Measurements from ENCODE around the gene CEP68.
A peak's percentile ranks its signal among the peaks of the same experiment; 100 is the strongest.

The CEP68 gene

DNA sequence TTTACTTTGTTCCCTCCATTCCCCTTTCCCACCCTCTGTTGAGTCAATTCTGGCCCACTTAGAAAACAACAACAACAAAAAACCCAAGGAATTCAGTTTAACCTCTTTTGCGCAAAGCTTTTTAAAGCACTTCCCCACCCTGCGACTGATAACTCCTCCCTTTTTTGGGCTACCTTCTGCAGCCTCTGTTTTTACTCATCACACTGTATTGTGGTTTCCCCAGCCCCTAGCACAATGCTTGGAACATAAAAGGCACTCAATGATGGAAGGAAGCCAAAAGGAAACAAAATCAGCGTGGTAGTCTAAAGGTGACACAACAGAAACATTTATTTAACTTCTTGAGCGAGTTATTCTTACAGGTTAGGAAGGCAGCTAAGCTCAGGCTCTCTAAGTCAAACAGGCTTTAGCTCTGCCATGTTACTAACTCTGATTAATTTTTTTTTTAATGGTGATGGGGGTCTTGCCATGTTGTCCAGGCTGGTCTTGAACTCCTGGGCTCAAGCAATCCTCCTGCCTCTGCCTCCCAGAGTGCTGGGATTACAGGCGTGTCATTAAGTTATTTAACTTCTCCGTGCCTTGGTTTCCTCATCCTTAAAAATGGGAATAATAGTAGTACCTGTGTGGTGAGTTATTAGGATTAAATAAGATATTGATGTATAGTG is 1.3 kb downstream of the CEP68 start:
- DNase-seq (ENCODE audit: low read depth in 2 of 2), result peak in 1 of 2 donors; percentile 24

DNA sequence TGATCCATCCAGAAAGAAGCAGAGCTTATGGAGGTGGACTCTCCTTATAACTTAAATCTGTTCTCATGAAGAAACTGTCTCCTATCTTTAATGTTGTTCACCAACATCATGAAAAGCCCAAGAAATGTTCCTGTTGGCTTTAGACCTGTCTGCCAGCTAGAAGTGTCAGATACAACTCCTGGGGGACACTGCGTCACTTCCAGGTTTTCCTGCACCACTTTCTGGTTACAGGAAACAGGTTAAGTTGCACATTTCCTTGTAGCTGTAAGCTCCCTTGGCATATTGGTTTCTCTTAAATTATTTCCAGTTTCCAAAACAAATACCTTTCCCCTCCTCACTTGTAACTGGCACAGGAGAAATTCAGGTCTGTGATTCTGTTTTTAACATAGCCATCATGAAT is 2.9 kb downstream of the CEP68 start:
- DNase-seq (ENCODE audit: low read depth in 2 of 2), result no peak

DNA sequence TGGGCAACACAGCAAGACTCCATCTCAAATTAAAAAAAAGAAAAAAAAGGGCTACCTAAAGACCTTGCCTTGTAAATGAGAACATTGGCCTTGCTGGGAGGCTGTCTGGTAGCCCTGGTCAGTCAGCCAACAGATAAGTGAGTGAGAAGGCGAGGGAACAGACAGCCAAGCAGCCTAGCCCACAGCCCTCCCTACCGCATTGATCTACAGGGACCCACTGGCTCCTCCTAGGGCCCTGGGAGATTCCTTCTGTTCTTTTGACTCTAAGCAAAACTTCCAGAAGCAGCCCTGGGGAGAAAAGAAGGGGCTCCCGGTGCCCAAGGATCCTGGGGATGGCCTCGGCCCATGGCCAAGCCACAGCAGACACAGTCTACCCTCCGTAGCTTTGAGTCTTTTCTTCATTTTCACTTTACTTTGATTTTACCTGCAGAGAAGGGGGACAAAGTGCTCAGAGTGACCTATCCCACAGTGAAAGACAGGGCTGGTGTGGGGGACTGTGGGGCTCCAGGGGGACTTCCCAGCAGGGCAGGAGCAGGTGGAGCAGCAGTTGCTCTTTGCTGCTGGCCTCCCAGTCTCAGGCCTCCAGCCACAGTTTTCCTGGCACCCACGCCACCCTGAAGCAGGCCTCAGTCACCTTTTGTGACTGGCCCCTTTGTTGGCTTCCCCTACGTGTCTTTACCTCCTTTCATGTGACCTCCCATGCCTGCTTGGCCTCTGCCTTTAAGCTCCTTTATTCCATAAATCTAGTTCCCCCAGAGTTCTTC is 5.1 kb downstream of the CEP68 start:
- no peak for DNase-seq (ENCODE audit: low read depth in 2 of 2)

- DNase-seq (ENCODE audit: low read depth in 2 of 2), result no peak
Observed at GRCh38 chr2:65061910-65062339, 5.7 kb downstream of the CEP68 start.

DNA sequence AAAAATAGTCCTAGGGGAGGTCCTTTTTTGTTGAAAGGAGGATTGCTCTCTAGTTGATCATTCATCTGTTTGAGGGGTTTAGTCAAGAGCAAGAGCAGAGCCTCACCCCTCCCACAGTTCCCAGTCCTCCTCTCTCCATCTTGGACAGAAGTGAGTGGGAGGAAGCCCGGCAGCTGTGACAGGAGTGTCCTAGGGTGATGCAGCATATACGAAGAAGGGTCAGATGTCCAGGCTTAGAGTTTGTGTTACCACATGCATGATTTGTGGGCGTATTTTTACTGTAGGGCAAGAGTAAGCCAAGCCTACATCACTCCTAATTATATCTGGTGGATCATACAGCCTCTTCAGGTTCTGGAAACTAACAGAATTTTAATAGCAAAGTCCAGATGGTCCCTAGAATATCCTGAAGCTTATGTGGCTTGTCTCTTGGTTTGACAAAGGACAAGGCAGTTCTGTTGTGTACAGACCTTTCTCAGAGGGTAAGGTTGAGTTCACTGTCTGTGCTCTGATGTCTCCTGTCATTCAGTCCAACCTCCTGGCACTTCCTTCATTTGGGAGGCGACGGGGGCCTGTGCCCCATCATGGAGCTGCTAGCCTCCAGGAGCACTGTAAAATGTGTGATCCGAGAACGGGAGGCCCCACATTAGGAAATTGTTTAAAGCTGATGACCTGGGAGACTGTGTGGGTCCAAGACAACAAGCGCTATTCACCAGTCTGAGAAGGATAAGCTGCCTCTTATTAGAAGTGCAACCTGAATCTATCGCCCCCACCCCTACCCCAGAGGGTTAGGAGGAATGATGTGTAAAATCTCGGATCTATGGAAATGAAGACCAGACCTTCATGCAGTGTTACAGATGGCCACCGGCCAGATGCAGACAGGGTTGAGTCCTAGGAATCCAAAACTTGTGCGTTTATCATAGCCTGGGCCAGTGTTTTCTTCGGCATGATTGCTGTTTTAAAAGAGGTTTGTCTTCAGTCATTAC is 6.9 kb downstream of the CEP68 start:
- no peak for DNase-seq (ENCODE audit: low read depth in 2 of 2)

- DNase-seq (ENCODE audit: low read depth in 2 of 2), result no peak
Observed at GRCh38 chr2:65064728-65065552, 8.7 kb downstream of the CEP68 start.

DNA sequence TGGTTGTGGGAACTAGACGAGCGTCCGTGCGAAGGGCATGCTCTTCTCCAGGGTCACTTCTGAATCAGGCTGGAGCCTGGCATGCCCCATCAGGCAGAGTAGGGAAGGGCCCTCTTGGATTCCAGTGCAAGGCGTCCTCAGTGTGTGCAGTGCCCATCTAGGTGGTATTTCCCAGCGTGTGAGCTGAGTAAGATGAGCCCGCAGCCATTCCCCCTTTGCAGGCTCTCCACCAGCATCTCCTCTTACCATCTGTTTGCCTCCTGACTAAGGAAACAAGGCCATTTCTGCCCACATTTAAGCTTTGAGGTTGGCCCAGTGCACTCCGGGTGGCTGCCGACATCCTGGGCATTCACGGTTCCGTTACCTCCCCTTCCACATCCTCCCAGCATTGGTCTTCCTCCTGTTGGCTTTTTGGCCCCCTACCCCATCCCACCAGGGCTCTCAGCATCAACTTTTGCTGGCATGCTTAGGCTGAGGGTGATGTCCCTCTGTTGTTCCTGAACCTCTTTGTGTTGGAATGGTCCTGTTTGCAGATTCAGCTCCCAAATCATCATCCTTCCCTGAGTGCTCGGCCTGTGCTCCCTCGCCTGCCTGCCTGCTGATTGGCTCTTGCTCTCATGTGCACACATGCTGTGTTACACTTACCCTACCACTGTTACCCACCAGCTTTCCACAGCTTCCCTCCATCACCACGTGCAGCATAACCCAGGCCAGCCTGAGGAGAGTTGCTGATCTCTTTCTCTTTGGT is 11.8 kb downstream of the CEP68 start:
- no peak for DNase-seq (ENCODE audit: low read depth in 2 of 2)

DNA sequence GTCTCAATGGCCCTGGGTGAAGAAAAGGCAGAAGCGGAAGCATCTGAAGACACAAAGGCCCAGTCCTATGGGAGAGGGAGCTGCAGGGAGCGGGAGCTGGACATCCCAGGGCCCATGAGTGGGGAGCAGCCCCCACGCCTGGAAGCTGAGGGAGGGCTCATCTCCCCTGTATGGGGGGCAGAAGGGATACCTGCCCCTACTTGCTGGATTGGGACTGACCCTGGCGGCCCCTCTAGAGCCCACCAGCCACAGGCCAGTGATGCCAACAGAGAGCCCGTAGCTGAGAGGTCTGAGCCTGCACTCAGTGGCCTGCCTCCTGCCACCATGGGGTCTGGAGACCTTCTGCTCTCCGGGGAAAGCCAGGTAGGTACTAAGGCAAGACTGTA is 13.2 kb downstream of the CEP68 start:
- no peak for DNase-seq (ENCODE audit: low read depth in 2 of 2)

DNA sequence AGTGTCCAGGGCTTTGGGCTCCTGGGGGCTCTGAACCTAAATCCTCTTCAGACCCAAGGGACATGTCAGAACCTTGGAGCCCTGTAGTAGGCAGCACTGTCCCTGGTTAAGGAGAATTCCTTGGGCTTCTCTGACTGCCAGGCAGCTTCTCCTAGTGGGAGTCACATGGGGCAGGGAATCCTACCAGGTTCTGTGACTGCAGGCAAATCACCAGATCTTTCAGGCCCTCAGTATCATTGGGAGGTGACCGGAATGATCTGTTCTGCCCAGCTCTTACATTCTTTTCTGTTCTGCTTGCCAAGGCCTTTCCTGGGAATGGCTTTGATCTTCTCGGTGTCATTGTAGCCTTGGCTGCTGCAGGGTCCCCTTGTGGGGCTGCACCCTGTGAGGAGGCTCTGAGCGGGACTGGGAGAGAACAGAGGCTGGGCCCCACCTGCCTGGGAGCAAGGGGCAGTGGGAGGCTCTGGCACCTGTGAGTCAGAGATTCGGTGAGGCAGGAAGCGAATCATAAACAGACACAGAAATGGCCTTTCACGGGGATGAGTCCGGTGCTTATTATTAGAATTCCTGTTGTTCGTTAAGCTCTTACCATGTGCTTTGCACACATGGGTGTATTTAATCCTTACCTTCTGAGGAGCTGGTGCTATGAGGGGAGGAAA is 14.1 kb downstream of the CEP68 start:
- DNase-seq (ENCODE audit: low read depth in 2 of 2), result no peak

- DNase-seq (ENCODE audit: low read depth in 2 of 2), result no peak
Observed at GRCh38 chr2:65070856-65071255, 14.6 kb downstream of the CEP68 start.

DNA sequence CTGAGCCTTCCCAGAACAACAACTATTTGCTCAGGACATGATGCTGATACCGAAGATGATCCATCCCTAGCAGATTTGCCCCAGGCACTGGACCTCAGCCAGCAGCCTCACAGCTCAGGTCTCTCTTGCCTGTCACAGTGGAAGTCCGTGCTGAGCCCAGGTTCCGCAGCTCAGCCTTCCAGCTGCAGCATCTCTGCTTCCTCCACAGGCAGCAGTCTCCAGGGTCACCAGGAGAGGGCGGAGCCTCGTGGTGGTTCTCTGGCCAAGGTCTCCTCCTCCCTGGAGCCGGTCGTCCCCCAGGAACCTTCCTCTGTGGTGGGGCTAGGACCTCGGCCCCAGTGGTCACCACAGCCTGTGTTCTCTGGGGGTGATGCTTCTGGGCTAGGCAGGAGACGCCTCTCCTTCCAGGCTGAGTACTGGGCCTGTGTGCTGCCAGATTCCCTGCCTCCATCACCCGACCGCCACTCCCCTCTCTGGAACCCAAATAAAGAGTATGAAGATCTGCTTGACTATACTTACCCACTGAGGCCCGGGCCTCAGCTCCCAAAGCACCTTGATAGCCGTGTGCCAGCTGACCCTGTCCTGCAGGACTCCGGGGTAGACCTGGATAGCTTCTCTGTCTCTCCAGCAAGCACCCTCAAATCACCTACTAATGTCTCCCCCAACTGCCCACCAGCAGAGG is 15.4 kb downstream of the CEP68 start:
- DNase-seq (ENCODE audit: low read depth in 2 of 2), result no peak

- DNase-seq (ENCODE audit: low read depth in 2 of 2), result no peak
Observed at GRCh38 chr2:65072181-65072970, 16.2 kb downstream of the CEP68 start.

GRCh38 chr2:65073879-65074565 is 17.8 kb downstream of the CEP68 start:
- DNase-seq (ENCODE audit: low read depth in 2 of 2), result no peak

DNA sequence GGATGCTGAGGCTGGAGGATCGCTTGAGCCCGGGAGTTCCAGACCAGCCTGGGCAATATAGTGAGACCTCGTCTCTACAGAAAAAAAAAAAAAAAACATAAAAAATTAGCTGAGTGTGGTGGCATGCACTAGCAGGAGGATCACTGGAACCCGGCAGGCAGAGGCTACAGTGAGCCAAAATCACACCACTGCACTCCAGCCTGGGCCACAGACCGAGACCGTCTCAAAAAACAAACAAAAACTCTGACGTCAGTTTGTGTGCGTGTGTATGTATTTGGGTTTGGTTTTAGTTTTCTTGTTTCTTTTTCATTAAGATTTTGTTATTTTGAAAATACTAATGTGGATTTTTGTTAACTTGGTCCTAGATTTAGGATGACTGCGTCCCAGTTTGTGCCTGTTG is 19.0 kb downstream of the CEP68 start:
- DNase-seq (ENCODE audit: low read depth in 2 of 2), result no peak

- no peak for DNase-seq (ENCODE audit: low read depth in 2 of 2)
Observed at GRCh38 chr2:65075605-65076344, 19.6 kb downstream of the CEP68 start.

DNA sequence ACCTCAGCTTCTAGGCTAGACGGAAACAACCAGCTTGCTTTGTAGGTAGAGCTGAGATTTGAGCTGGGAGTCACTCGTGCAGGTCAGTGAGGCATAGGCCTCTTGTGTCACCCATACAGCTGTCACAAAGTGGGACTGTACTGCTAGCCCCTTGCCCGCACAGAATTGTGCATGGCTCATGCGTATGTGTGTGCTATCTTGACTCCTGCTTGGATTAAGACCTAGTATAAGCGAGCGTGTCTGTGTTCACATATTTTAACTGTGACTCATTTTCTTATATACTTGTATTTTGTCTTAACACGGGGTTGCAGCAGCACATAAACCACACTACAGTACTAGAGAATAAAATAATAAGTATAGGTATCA is 20.1 kb downstream of the CEP68 start:
- DNase-seq (ENCODE audit: low read depth in 2 of 2), result no peak

GRCh38 chr2:65077898-65078297 is 21.7 kb downstream of the CEP68 start:
- DNase-seq (ENCODE audit: low read depth in 2 of 2), result no peak

GRCh38 chr2:65079017-65079416 is 22.8 kb downstream of the CEP68 start:
- no peak for DNase-seq (ENCODE audit: low read depth in 2 of 2)

Measured in stimulated activated CD8-positive, alpha-beta memory T cell treated with anti-CD3 and anti-CD28 coated beads, Interleukin-2, amount 100 ng/mL, for 1 hour (primary cell).